K562 (cell line): ENCODE data around the gene ARHGAP15.

Experiments used
- CTBP1 ChIP-seq: fragments of 450-650 bp; IDR thresholded peaks from 2 replicates; pipeline ENCODE4 v1.6.1; 2016; ENCODE audit warnings: borderline replicate concordance
- ETV6 ChIP-seq, 3 experiments: fragments of 150-350 bp in 1 of 3; sonication (generic) in 1 of 3; formaldehyde crosslinking in 1 of 3; IDR thresholded peaks; 2 replicates each; pipeline versions ENCODE4 v1.6.1 to v1.8.0; 2014 to 2022; ENCODE audit warnings: borderline replicate concordance in 2 of 3, low read depth in 2 of 3, antibody characterized with exemption in 1 of 3, low read length in 1 of 3, mild to moderate bottlenecking in 1 of 3, missing genetic modification reagents in 1 of 3
- EZH2 ChIP-seq: IDR thresholded peaks from 2 replicates; pipeline ENCODE4 v1.6.1; 2012; ENCODE audit warnings: low read depth, mild to moderate bottlenecking, inconsistent platforms, low read length, borderline replicate concordance
- PTTG1 ChIP-seq: fragments of 450-650 bp; IDR thresholded peaks from 2 replicates; pipeline ENCODE4 v1.6.1; 2016; ENCODE audit warnings: low read depth, mild to moderate bottlenecking, missing genetic modification characterization, missing compliant biosample characterization
- TF ChIP-seq, protein P1 (sequence below): fragments of 450-650 bp; IDR thresholded peaks from 2 replicates; pipeline ENCODE4 v1.6.1; 2018; ENCODE audit not compliant: partially characterized antibody

DNA sequence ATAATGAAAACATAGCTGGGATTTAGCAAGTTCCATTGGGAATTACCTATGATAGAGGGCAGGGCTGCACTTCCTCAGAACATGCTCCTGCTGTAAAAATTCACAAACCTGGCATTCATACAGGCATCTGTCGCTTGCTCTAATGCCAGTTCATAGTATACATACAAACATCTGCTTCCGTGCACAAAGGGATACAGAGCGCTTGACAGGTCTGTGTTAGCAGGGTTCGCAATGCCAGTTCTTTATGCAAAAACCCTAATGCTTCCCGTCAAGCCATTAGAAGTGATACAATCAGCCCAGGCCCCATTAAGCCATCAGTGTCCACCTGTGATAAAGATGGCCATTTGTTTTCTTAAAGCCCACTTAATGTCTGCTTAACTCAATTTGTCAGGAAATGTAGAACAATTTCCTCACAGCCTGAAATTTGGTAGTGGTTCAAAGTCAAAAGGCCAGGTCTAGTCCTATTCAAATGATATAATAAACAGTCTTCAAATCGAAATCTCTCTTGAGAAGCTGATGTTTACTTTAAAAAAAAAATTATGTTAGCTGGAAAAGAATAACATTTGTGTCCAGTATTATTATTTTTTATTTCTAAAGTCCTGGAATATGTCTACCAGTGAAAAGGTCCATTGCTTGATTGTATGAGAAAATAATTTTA lies 556.3 kb downstream of the ARHGAP15 start:
- TF ChIP-seq EZH2 (no peak), PTTG1 (tag) (no peak), CTBP1 (no peak), ETV6 (IDR thresholded peaks at IDR 0.05; ENCODE audit: borderline replicate concordance in 1 of 2, low read depth in 2 of 2, low read length in 1 of 2) (no peak), ETV6 (CRISPR knock-in tag; IDR thresholded peaks at IDR 0.05; ENCODE audit: borderline replicate concordance) (no peak)
- TF ChIP-seq, protein P1, sequence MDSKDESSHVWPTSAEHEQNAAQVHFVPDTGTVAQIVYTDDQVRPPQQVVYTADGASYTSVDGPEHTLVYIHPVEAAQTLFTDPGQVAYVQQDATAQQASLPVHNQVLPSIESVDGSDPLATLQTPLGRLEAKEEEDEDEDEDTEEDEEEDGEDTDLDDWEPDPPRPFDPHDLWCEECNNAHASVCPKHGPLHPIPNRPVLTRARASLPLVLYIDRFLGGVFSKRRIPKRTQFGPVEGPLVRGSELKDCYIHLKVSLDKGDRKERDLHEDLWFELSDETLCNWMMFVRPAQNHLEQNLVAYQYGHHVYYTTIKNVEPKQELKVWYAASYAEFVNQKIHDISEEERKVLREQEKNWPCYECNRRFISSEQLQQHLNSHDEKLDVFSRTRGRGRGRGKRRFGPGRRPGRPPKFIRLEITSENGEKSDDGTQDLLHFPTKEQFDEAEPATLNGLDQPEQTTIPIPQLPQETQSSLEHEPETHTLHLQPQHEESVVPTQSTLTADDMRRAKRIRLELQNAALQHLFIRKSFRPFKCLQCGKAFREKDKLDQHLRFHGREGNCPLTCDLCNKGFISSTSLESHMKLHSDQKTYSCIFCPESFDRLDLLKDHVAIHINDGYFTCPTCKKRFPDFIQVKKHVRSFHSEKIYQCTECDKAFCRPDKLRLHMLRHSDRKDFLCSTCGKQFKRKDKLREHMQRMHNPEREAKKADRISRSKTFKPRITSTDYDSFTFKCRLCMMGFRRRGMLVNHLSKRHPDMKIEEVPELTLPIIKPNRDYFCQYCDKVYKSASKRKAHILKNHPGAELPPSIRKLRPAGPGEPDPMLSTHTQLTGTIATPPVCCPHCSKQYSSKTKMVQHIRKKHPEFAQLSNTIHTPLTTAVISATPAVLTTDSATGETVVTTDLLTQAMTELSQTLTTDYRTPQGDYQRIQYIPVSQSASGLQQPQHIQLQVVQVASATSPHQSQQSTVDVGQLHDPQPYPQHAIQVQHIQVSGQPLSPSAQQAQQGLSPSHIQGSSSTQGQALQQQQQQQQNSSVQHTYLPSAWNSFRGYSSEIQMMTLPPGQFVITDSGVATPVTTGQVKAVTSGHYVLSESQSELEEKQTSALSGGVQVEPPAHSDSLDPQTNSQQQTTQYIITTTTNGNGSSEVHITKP: no peak
